H1 (cell line): Measurements from ENCODE around the gene CCDC33. TPM values are rescaled to one million over a fixed set of nuclear protein-coding genes. Genes with fewer than 3 reads are reported as not detected.

Source experiments
- CTCF ChIA-PET: fragments of 300-600 bp; sonication (Branson Sonifier 250); formaldehyde crosslinking; loops from one replicate; lab custom pipeline; 2021; ENCODE audit not compliant: partially characterized antibody; lab: Charles Lee
- POLR2A ChIA-PET: fragments of 300-600 bp; sonication (Branson Sonifier 250); formaldehyde crosslinking; loops from one replicate; lab custom pipeline; 2021; ENCODE audit warnings: inconsistent platforms; ENCODE audit not compliant: partially characterized antibody; lab: Charles Lee
- DNase-seq, 2 experiments: peaks; one replicate each; pipeline versions ENCODE4 v3.0.0 to v3.0.0-alpha.2; 2010 to 2022; ENCODE audit warnings: low spot score in 2 of 2, low read depth in 1 of 2, mixed read lengths in 1 of 2
- FAIRE-seq: peaks from 2 replicates; lab custom pipeline; 2011; peaks lifted over from hg19 to GRCh38; lab: Jason Lieb, UNC
- H2AFZ ChIP-seq: 2 replicates; pipeline ENCODE4 v1.8.1; 2012; ENCODE audit warnings: low read length, inconsistent platforms
- H2AK5ac ChIP-seq: 2 replicates; pipeline ENCODE4 v1.6.1; 2013; ENCODE audit warnings: low read depth, low read length
- H2BK120ac ChIP-seq: replicated peaks from 2 replicates; pipeline ENCODE3; 2013; ENCODE audit warnings: low read depth, low read length, inconsistent platforms
- H2BK12ac ChIP-seq: 2 replicates; pipeline ENCODE4 v1.6.1; 2013; ENCODE audit warnings: low read depth, low read length
- H2BK15ac ChIP-seq: 2 replicates; pipeline ENCODE4 v1.6.1; 2013; ENCODE audit warnings: low read length
- H2BK20ac ChIP-seq: 2 replicates; pipeline ENCODE4 v1.6.1; 2013; ENCODE audit warnings: low read length
- H2BK5ac ChIP-seq: 2 replicates; pipeline ENCODE4 v1.6.1; 2013; ENCODE audit warnings: low read depth, low read length
- H3K14ac ChIP-seq: 2 replicates; pipeline ENCODE4 v1.6.1; 2013; ENCODE audit warnings: inconsistent platforms; ENCODE audit not compliant: insufficient read length
- H3K18ac ChIP-seq: 2 replicates; pipeline ENCODE4 v1.6.1; 2013; ENCODE audit warnings: low read length; ENCODE audit errors: extremely low read depth
- H3K23ac ChIP-seq: 2 replicates; pipeline ENCODE4 v1.6.1; 2013; ENCODE audit warnings: inconsistent platforms; ENCODE audit not compliant: insufficient read length
- H3K23me2 ChIP-seq: 2 replicates; pipeline ENCODE4 v1.6.1; 2013; ENCODE audit warnings: low read depth, low read length
- H3K27ac ChIP-seq: 2 replicates; pipeline ENCODE4 v1.6.1; 2011; ENCODE audit warnings: low read depth, low read length, inconsistent platforms
- H3K27me3 ChIP-seq, 4 experiments: replicated peaks in 1 of 4; 1 replicate in 1 of 4; 2 replicates in 3 of 4; pipeline versions ENCODE4 v1.6.1 to v1.8.1; 2011 to 2013; ENCODE audit warnings: low read length in 3 of 4, mild to moderate bottlenecking in 3 of 4, inconsistent platforms in 2 of 4, mixed read lengths in 2 of 4, moderate library complexity in 1 of 4; ENCODE audit not compliant: control insufficient read depth in 3 of 4, insufficient read depth in 3 of 4; ENCODE audit errors: extremely low read depth in 1 of 4
- H3K36me3 ChIP-seq, 4 experiments: 2 replicates each; pipeline versions ENCODE4 v1.6.1 to v1.8.1; 2011 to 2013; ENCODE audit warnings: mild to moderate bottlenecking in 4 of 4, low read length in 3 of 4, moderate library complexity in 2 of 4, control low read depth in 1 of 4, inconsistent platforms in 1 of 4; ENCODE audit not compliant: insufficient read depth in 4 of 4, control insufficient read depth in 2 of 4
- H3K4ac ChIP-seq: replicated peaks from 2 replicates; pipeline ENCODE3; 2013; ENCODE audit warnings: low read length, low read depth, mixed read lengths, inconsistent platforms; ENCODE audit not compliant: insufficient read length
- H3K4me1 ChIP-seq, 4 experiments: replicated peaks in 1 of 4; 1 replicate in 1 of 4; 2 replicates in 3 of 4; pipeline versions ENCODE4 v1.6.1 to v1.8.1; 2011 to 2013; ENCODE audit warnings: low read length in 3 of 4, inconsistent platforms in 2 of 4, mixed read lengths in 1 of 4; ENCODE audit not compliant: insufficient read depth in 4 of 4, control insufficient read depth in 3 of 4
- H3K4me2 ChIP-seq, 2 experiments: 2 replicates each; pipeline versions ENCODE4 v1.6.1 to v1.8.1; 2011 to 2013; ENCODE audit warnings: low read depth in 2 of 2, low read length in 2 of 2, control low read depth in 1 of 2, inconsistent platforms in 1 of 2, mild to moderate bottlenecking in 1 of 2; ENCODE audit not compliant: insufficient read depth in 1 of 2
- H3K4me3 ChIP-seq, 4 experiments: fragments of 200-600, 300-600 bp in 1 of 4; sonication (generic), shearing (Covaris generic), sonication (Bioruptor Twin) in 1 of 4; 2 replicates each; pipeline versions ENCODE4 v1.5.1 to v1.8.1; 2011 to 2016; ENCODE audit warnings: low read length in 4 of 4, low read depth in 3 of 4, control low read depth in 2 of 4, inconsistent platforms in 2 of 4, mild to moderate bottlenecking in 2 of 4, mixed read lengths in 1 of 4, moderate library complexity in 1 of 4; ENCODE audit not compliant: insufficient read depth in 2 of 4; ENCODE audit errors: extremely low read depth in 1 of 4
- H3K56ac ChIP-seq: replicated peaks from 2 replicates; pipeline ENCODE3; 2013; ENCODE audit warnings: low read depth, mild to moderate bottlenecking, mixed read lengths, low read length, inconsistent platforms; ENCODE audit not compliant: insufficient read length
- H3K79me1 ChIP-seq: 2 replicates; pipeline ENCODE4 v1.6.1; 2013; ENCODE audit warnings: low read depth, low read length, control low read depth
- H3K79me2 ChIP-seq, 2 experiments: 2 replicates each; pipeline versions ENCODE4 v1.6.1 to v1.8.1; 2012 to 2013; ENCODE audit warnings: low read length in 2 of 2, mild to moderate bottlenecking in 2 of 2, inconsistent platforms in 1 of 2; ENCODE audit not compliant: insufficient read depth in 2 of 2, control insufficient read depth in 1 of 2
- H3K9ac ChIP-seq, 4 experiments: replicated peaks in 1 of 4; 1 replicate in 1 of 4; 2 replicates in 3 of 4; pipeline versions ENCODE4 v1.6.1 to v1.8.1; 2011 to 2013; ENCODE audit warnings: low read depth in 3 of 4, low read length in 3 of 4, control low read depth in 2 of 4, mild to moderate bottlenecking in 2 of 4, moderate library complexity in 2 of 4, inconsistent platforms in 1 of 4; ENCODE audit errors: extremely low read depth in 1 of 4
- H3K9me3 ChIP-seq, 2 experiments: 2 replicates each; pipeline versions ENCODE4 v1.6.1 to v1.8.1; 2012 to 2013; ENCODE audit warnings: mild to moderate bottlenecking in 2 of 2, moderate library complexity in 2 of 2, control low read depth in 1 of 2, inconsistent platforms in 1 of 2, low read depth in 1 of 2, low read length in 1 of 2, mixed read lengths in 1 of 2; ENCODE audit not compliant: insufficient read depth in 2 of 2
- H4K20me1 ChIP-seq, 2 experiments: replicated peaks in 1 of 2; 2 replicates each; pipeline versions ENCODE3 to v1.8.1; 2011 to 2013; ENCODE audit warnings: inconsistent platforms in 2 of 2, low read length in 2 of 2, mild to moderate bottlenecking in 1 of 2; ENCODE audit not compliant: insufficient read depth in 2 of 2, control insufficient read depth in 1 of 2
- H4K5ac ChIP-seq: 2 replicates; pipeline ENCODE4 v1.6.1; 2013; ENCODE audit warnings: low read length, low read depth, mixed read lengths, inconsistent platforms; ENCODE audit not compliant: insufficient read length
- H4K8ac ChIP-seq: 2 replicates; pipeline ENCODE4 v1.8.0; 2013; ENCODE audit warnings: mild to moderate bottlenecking, moderate library complexity, low read length, inconsistent platforms; ENCODE audit not compliant: insufficient read depth; ENCODE audit errors: extremely low read depth
- H4K91ac ChIP-seq: replicated peaks from 2 replicates; pipeline ENCODE3; 2013; ENCODE audit warnings: low read length, mixed read lengths, inconsistent platforms; ENCODE audit not compliant: insufficient read length
- KDM1A ChIP-seq: fragments of 200-600, 300-600 bp; sonication (generic); IDR thresholded peaks from 2 replicates; pipeline ENCODE4 v1.7.1; 2016; ENCODE audit warnings: mild to moderate bottlenecking, low read length, borderline replicate concordance
- ZNF274 ChIP-seq: IDR thresholded peaks from 2 replicates; pipeline ENCODE4 v1.7.0; 2012; ENCODE audit warnings: low read length, borderline replicate concordance; ENCODE audit errors: extremely low read depth
- WGBS, 2 experiments: shearing (Covaris generic) in 1 of 2; methylation state at CpG; one replicate each; pipeline versions ENCODE4 v1.1.6 to v1.1.7; 2013 to 2015; ENCODE audit warnings: low lambda C conversion rate in 2 of 2, mixed read lengths in 2 of 2, inconsistent platforms in 1 of 2, low coverage in 1 of 2, missing lambda C conversion rate in 1 of 2; ENCODE audit not compliant: insufficient replicate concordance in 2 of 2, insufficient coverage in 1 of 2, insufficient read length in 1 of 2; ENCODE audit errors: extremely low coverage in 1 of 2, missing lambda C conversion rate in 1 of 2; 5-methylcytosine and 5-hydroxymethylcytosine counted together
- polyA plus RNA-seq, 7 experiments: library from polyadenylated mRNA; depleted of rRNA in 3 of 7; stranded (reverse) in 5 of 7; unstranded in 2 of 7; fragments of >200 nt in 5 of 7; fragments of 200-250 nt in 2 of 7; gene quantifications; 1 replicate in 5 of 7; 2 replicates in 1 of 7; 4 replicates in 1 of 7; pipeline versions ENCODE4 v1.2.1 to v1.2.3, GENCODE V29; 2011 to 2013; ENCODE audit warnings: missing spikeins in 2 of 7, mixed read lengths in 2 of 7
- total RNA-seq: library from RNA; stranded (reverse); fragmentation: NEBNext Ultra II Directional; extraction: Animal tissue kit (Norgen Biotek cat#: 25700); gene quantifications from 2 replicates; pipeline ENCODE4 v1.2.1, GENCODE V29; 2021

Gene CCDC33
- total and polyA plus RNA-seq, 2 of the 8 experiments (the other 6 are each of a cell fraction or from before 2014, with no cell fraction given), result 2.0 to 2.7 TPM

DNA sequence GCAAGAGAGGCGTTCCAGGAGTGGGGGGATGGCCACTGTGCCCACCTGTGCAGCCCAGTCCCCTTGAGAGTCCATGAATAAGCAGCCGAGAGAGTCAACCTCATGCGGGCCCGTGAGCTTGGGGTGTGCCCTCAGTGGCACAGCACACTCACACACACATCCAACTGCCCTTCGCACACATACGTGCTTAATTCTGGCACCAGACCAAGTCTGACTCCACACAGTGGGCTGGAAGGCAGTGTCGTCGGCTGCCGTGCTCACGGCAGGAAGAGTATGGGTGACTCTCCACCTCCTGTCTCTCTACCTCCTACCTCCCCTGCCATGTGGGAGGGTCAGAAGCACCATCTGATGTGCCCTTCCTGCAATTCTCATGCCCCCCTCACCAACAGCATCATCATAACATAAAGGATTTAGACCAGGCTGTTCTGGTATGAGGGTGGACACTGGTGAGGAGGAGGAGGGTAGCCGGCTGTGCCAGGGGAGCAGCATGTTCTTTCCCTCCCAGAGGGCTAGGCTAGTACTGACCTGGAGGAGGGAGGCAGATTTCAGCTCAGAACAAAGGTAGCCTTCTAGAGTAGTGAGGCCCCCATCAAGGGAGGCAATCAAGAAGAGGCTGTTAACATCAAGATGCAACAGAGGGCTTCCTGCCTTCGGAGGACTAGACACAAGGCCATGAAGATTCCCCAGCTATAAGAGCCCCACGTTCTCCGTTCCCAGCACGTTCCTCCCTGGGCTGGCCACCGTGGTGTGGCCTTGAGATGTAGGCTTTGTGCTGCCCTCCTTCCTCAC, 28.3 kb upstream of the CCDC33 start:
- no peak for DNase-seq
- Histone ChIP-seq H4K8ac (no peak overlapping the region), H3K9ac (no peak overlapping the region), H3K23me2 (peaks cover 4% of the 10 kb centered on the region; the same call in 1 of the 2 replicates), H2AK5ac (peak overlapping the region; percentile 97), H3K79me1 (no peaks in the 10 kb centered on the region), H3K27me3 (peaks cover 0 to 11% (median 4%) of the 10 kb centered on the region in 4 experiments; a peak in 3 of 7 replicates), H2BK12ac (peak overlapping the region; percentile 98; the same call in 1 of the 2 replicates), H3K9me3 (no peaks in the 10 kb centered on the region), H4K5ac (no peak overlapping the region), H3K4ac (peak overlapping the region; percentile 19), H2BK15ac (peak overlapping the region; percentile 85; the same call in 1 of the 2 replicates), H3K14ac (no peak overlapping the region), H3K36me3 (no peaks in the 10 kb centered on the region), H3K23ac (no peak overlapping the region), H3K4me3 (no peak overlapping the region), H4K20me1 (no peaks in the 10 kb centered on the region), H3K79me2 (no peaks in the 10 kb centered on the region), H3K4me2 (peak overlapping the region in 1 of 2 experiments; percentile 24; a peak in 1 of 4 replicates), H4K91ac (peak overlapping the region; percentile 96), H2BK5ac (peak overlapping the region; percentile 91; the same call in 1 of the 2 replicates), H3K56ac (no peak overlapping the region), H2BK20ac (peak overlapping the region; percentile 87), H3K4me1 (peaks cover 16 to 60% (median 44%) of the 10 kb centered on the region in 4 experiments), H3K18ac (peak overlapping the region; percentile 63), H2BK120ac (peak overlapping the region; percentile 86), H2AFZ (no peak overlapping the region), H3K27ac (no peak overlapping the region)
- peak; percentile 57; the same call in 1 of the 2 replicates for TF ChIP-seq KDM1A
- TF ChIP-seq ZNF274, result no peak
- no peak for FAIRE-seq
- POLR2A ChIA-PET, result interaction anchor here (0.5 to 2.1 kb wide), 6 partner anchors 14 to 84 kb away, joined by 3 to 6 read pairs (median 3); no protein-coding TSS in a partner anchor
- CTCF ChIA-PET, result interaction anchor here (1.1 to 2.9 kb wide), 8 partner anchors 8 to 115 kb away, joined by 3 to 14 read pairs (median 5); partner anchors contain the start of gene ISLR2
- WGBS, 2 experiments, result 94% methylated on average over 15 of the region's 16 CpGs; no CpG with 5 or more reads in 1 of the 2 experiments
